ELR (cell line): Measurements from ENCODE around the gene IL4I1.

Experiments
- DNase-seq: peaks from one replicate; pipeline ENCODE4 v3.0.0-alpha.2; 2015; ENCODE audit warnings: low read depth

The IL4I1 gene

GRCh38 chr19:49895566-49896297 is 955 bp downstream of the IL4I1 start:
- DNase-seq = no peak

DNA sequence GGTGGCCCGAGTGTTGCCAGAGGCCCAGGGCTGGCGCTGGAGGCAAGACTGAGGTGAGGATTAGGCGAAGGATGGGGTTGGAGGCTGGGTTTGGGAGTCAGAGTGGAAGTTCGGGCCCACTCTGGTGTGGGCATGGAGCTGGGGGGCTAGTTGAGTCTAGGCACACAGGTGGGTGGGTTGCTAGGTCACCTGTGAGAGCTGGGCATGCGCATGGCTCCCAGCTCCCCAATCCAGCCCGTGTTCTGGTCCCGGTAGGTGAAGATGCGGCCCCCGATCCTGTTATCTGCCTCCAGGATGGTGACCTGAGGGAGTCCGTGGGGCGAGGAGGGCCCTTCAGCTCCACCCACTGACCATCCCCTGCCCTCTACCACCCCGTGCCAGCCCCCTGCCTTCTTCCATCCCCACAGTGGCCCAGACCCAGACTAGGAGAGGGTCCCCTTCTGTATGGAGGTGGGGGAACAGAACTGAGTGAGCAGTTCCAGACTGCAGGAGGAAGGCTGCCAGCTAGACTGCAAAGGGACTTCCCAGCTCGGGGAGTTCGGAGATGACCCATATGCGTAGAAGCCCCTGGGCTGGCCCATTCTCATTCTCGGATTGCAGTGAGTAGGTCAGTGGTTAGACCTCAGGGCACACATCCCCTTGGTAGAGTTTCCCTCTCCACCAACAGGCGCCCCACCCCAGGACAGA is 1.7 kb downstream of the IL4I1 start:
- no peak for DNase-seq

- DNase-seq = no peak
Observed at GRCh38 chr19:49894011-49894664, 2.5 kb downstream of the IL4I1 start.

GRCh38 chr19:49892716-49893115 is 4.0 kb downstream of the IL4I1 start:
- no peak for DNase-seq

DNA sequence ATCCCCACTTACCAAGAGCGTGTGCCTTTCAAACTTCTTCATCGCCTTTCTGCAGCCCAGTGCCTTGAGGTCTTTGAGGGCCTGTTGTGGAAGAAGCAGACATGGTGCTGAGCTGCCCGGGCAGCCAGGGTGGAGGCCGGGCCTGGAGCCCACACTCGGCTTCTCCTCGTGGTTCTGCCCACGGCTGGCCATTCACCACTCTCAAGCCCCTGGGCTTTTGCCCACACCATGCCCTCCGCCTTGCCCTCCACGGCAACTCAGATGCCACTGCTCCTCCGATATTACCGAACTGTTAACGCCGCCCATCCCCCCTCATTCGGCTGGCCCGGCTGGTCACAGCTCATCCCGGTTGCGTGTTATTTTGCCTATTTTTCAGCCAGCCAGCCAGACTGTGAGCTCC is 5.3 kb downstream of the IL4I1 start:
- DNase-seq = no peak

DNA sequence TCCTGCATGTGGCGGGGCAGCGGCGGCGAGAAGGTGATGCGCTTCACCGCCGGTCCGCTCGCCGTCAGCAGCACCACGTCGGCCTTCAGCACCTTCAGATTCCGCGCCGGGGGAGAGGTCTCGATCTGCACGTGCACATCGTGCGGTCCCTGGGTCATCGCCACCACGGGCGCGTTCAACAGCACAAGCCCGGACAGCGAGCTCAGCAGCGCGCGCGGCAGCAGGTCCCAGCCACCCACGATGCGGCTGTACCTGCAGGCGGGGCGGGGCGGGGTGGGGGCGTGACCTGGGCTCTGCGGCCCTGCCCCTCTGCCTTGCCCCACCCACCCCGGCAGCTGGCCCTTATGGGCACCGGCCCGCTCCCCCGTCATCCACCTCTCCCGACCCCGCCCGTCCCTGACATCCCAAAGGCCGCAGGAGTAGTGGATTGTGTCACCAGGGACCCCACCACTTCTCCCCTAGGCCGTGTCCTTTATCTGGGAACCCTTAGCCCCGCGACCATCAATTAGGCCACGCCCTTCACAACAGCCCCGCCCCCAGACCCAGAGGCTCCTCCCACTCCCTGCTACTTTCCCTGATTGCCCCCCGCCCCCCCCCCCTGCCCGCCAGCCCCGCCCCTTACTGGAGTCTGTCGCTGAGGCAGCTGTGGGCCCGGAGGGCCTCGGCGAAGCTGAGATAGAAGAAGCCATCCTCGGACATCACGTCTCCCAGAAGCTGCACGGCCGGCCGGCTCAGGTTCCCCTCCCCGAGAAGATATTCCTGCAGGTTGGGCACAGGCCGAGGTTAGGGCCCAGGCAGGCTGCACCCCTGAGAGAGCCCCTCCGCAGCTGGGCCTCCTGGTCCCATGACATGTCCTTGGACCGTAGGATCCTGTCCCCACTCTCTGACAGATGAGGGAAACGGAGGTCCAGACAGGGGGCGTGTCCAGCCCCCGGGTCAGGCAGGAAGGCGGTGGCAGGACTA is 6.1 kb downstream of the IL4I1 start:
- DNase-seq = no peak

DNA sequence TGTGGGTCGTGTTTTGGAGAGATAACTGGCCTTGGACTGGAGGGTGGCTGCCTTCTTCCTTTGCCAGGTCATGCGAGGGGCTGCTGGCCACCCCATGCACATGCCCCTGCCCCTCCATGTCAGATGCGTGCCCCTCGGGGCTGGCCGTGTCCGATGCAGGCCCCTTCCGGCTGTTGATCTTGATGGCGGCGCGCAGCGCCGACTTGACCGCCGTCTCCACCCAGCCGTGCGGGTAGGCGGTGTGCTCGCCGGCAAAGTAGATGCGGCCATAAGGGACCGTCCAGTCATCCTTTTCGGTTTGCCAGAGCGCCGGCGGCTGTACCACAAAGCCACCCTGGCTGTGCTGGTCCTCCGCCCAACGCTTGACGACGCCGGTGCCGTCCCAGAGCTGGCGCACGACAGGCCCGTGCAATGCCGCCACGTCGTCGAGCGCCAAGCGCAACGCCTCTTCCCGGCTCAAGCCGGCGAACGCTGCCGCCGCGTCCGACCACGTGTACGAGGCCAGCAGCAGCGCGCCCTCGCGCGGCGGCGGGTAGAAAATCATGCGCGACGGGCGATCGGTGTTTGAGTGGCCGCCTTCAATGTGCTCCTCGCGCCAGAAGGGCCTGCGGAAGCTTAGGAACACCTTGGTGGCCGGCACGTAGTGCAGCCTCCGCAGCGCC is 6.9 kb downstream of the IL4I1 start:
- no peak for DNase-seq

GRCh38 chr19:49889038-49889686 is 7.5 kb downstream of the IL4I1 start:
- DNase-seq = no peak

- DNase-seq = no peak
Observed at GRCh38 chr19:49888510-49888824, 8.2 kb downstream of the IL4I1 start.

GRCh38 chr19:49887665-49888509 is 8.8 kb downstream of the IL4I1 start:
- DNase-seq = no peak

GRCh38 chr19:49887037-49887664 is 9.5 kb downstream of the IL4I1 start:
- DNase-seq = no peak

DNA sequence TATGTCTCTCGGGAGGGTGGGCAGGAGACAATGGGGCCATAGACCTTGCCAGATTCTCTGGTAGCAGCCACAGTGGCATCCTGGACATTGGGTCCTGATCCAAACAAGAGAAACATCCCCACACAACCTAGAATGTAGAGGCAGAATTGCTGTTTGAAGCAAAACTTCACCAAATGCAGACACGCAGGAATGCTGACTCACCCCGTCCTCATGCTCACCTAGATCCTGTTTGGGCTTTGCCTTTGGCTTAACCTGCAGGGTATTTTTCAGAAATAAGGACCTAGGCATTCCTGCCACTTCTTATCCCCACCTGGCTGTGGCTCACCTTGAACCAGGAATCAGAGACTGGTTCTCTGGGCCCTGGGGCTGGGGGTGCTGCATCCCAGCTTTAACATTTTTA is 11.9 kb downstream of the IL4I1 start:
- no peak for DNase-seq

DNA sequence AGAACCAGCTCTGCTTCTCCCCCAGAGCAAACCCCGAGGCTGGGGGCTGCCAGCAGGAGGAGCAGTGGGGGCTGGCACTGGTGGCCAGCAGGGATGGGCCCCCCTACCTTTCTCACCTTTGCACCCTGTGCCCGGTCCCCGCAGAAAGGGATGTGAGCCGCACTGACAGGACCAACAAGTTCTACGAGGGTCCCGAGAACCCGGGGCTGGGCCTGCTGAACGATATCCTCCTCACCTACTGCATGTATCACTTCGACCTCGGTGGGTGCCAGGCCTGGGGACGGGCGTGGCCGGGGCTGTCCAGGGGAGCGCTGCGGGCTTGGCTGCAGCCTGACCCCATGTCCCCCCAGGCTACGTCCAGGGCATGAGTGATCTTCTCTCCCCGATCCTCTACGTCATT is 12.6 kb downstream of the IL4I1 start:
- DNase-seq = no peak

DNA sequence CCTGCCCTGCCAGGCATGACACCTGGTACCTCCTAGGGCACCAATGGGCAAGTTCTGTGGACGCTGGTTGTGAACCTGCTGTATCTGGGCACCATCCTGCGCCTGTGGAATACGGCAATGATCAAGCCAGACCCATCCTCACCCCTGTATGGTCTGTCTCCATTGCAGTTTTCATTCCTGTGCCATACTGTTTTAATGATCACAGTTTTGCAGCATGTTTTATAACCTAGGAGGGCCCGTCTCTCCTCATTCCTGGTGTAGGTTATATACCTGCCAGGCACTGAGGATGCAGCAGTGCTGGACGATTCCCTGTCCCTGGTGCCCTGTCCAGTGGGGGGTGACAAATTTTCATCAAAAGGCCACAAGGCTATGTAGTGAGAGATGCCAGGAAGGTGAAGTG is 13.6 kb downstream of the IL4I1 start:
- no peak for DNase-seq

GRCh38 chr19:49882643-49883042 is 14.0 kb downstream of the IL4I1 start:
- DNase-seq = no peak

- DNase-seq = peak; percentile 57
Observed at GRCh38 chr19:49881672-49882394, 14.9 kb downstream of the IL4I1 start.

DNA sequence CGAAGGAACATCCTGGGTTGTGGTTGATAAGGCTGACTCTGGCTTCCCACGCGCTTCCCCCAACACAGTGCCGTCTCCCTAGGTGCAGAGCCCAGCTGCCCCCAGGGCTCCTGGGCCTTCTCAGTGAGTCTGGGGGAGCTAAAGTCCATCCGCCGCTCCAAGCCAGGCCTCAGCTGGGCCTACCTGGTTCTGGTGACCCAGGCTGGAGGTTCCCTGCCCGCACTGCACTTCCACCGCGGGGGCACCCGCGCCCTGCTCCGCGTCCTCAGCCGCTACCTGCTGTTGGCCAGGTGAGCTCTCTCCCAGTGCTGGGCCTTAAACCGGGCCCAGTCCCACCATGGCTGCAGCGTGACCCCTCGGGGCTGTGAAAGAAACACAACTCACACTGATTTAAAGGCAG is 15.5 kb downstream of the IL4I1 start:
- no peak for DNase-seq

DNA sequence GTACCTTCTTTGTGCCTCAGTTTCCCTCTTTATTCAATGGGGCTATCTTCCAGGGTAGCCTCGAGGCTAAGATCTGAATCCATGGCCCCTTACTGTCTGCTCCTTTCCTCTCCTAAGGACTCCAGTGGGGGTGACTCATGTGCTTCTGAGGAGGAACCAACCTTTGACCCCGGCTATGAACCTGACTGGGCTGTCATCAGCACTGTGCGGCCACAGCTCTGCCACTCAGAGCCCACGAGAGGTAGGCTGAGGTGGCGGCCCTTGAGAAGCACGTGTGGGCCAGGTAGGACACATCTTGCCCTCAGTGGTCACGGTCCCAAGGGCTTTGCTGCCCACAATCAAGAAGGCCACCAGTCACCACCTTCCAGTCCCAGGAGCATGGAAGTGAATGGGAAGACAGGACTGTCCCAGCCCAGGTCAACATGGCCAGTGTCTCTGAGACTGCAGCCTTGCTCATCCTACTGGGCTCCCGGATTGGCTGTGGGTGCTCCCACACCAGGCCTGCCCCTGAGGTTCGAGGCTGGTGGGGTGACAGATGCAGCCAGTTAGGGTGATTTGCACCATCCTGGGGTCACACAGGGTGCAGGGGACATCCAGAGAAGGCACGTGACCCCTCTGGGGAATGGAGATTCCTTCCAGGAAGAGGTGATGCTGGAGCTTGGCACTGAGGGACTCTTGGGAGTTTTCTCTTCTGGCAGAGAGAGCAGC is 16.4 kb downstream of the IL4I1 start:
- DNase-seq = no peak
